Activated CD8-positive, alpha-beta memory T cell treated with anti-CD3 and anti-CD28 coated beads for 4 hours (primary cell): ENCODE results near the gene MYO7A.
"Not testable (repeated sequence)": the region's sequence is repeated elsewhere in the genome, so short reads cannot be mapped to it uniquely, and the experiment has no call there.

ENCODE experiments used
- DNase-seq, 2 donors: peaks; one replicate each; pipeline ENCODE4 v3.0.0-alpha.2; 2020; ENCODE audit warnings: low read depth in 2 of 2

MYO7A gene

DNA sequence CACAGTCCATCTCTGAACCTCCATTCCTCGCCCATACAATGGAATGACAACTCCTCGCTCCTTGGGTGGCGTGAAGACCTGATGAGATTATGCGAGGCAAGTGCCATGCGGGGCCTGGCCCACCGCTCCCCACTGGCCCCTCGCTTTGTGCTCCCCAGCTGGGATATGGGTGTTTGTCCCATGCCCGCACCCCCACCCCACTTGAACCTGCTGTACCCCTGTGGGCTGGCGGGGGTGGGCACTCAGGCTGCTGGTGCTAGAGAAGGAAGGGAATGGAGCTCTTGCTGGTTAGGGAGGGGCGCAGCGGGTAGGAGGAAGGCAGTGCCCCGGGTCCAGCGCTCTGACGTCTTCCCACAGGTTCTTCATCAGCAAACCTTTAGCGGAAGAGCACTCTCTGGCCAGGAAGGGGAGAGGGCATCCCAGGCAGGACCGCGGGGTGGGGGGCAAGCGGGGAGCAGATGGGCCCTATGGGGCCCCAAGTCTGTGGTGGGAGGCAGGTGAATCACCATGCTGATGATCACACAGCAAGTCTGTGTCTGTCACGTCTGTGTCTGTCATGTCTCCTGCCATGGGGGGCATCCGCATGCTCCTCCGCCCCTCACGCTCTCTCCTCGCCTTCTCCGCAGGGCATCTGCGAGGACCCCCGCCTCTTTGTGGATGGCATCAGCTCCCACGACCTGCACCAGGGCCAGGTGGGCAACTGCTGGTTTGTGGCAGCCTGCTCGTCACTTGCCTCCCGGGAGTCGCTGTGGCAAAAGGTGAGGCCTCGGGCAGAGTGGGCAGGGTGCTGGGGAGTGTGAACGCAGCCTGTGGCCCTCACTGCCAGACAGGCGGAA, 34.8 kb upstream of the MYO7A start:
- DNase-seq: no peak

DNA sequence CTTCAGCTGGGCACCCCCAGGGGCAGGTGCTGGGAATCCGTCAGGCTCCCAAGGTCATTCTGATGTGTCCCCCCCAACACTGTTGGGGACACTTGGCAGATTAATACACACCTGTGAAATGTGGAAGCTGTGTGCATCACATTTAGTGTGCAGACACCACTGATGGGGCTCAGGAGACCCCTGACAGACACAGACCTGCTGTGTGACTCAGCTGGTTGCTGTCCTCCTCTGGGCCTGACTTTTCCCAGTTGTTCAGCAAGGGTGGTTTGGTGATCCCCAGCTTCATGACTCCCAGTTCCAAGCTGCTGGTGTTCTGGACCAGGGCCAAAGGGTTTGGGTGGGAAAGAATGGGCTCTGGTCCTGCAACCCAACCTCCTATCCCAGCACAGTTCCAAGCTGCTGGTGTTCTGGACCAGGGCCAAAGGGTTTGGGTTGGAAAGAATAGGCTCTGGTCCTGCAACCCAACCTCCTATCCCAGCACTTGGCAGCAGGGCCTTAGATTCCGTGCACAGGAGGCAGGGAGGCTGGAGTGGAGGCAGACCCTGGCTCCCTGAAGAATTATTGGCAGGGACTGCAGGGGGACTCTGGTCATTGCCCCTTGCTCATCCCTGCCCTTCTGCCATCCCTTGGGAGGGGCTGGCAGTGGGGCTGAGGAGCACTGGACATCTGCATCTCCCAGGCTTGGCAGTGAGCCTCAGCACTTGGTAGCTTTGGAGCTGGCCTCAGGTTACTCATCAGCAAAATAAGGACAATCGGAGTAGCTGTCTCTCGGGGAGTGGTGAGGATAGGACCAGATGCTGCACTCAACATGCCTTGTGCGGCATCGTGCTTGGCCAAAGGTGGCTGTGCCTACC, 33.8 kb upstream of the MYO7A start:
- DNase-seq: no peak

DNA sequence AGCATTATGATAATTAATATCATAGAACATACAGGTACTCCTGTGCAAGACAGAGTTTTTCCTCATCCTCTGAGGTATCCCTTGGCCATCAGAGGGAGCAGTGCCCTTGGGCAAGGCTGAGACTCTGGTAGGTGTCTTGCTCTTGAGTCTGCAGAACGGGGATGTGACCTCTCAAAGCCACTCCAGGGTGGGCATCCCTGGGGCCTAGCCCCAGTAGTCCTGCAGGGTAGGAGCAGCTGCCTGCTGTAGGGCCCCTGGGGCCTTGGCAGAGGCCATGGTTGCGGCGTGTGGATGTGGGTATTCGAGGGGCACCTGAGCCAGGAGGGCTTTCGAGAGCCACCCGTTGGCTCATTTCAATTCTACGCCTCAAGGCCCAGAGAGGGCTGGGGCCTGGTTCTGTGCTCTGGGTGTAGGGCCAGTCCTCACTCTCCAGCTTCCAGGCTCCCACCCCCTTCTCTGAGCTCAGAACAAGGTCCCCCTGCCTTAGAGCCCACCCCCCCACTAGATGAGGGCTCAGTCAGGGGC, 33.1 kb upstream of the MYO7A start:
- DNase-seq: no peak

DNA sequence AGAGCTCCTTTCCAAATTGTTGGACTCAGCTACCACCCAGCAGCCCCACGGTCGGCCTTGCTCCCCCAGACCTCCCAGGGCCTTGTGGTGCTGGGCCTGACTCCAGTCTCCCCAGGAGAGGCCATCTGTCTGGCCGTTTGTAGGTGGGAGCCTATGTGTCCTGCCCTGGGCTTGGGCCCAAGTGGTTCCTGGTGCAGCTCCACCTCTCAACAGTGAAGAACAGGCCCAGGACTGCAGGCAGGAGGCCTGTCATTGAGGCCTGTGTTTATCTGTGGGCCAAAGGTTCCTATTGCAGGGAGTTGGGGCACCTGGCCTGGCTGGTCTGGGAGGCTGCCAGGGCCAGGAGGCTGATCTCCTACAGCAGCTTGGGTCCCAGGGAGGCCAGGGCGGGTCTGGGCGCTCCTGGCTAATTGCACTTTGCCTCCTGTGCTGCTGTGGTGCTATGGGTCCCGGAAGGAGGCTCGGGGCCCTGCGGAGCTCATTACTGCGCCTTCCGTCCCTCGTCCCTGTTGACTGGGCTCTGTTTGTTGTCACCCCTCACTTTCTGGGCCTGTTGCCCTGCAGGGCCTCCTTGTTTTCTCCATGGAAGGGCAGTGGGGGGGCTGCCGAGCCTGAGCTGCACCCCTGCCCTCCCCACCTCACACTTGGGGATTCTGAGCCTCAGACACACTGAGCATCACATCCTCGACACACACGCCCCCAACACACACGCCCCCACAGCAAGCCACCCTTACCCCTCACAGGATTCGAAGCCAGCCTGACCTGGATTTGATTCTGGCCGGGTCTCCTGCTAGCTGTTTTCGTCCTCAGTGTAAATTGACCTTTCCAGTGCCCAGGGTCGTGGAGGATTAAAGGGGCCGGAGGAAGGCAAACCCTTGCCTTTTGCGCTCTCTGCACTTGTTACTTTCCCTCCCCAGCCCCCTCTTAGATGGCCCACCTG, 32.2 kb upstream of the MYO7A start:
- no peak for DNase-seq

DNA sequence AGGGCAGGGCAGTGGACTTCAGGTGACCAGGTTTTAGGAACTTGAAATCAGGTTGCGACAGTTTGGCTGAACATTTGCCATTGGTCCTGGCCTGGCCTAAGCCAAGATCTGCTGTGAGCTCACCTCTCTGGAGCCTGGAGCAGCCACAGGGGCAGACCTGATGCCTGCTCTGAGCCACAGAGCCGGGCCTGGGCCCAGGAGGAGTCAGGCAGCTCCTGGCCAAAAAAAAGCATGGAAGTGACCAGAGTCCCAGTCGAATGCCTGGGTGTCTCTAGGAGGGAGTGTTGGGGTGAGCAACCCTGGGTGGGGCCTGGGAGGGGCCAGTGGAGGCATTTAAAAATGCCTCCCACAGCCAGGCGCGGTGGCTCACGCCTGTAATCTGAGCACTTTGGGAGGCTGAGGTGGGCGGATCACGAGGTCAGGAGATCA, 31.4 kb upstream of the MYO7A start:
- DNase-seq: no peak

DNA sequence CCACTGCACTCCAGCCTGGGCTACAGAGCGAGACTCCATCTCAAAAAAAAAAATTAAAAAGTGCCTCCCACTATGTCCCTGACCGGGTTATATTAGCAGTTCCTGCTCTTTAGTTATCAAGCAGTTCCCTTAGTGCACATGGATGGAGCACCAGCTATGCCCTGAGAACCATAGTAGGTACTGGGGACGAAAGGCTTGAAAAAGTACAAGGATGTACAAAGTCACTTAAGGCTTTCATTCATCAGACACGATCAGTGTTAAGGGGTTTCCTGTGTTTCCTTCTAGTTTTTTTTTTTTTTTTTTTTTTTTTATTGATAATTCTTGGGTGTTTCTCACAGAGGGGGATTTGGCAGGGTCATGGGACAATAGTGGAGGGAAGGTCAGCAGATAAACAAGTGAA, 30.9 kb upstream of the MYO7A start:
- not testable (repeated sequence) for DNase-seq

DNA sequence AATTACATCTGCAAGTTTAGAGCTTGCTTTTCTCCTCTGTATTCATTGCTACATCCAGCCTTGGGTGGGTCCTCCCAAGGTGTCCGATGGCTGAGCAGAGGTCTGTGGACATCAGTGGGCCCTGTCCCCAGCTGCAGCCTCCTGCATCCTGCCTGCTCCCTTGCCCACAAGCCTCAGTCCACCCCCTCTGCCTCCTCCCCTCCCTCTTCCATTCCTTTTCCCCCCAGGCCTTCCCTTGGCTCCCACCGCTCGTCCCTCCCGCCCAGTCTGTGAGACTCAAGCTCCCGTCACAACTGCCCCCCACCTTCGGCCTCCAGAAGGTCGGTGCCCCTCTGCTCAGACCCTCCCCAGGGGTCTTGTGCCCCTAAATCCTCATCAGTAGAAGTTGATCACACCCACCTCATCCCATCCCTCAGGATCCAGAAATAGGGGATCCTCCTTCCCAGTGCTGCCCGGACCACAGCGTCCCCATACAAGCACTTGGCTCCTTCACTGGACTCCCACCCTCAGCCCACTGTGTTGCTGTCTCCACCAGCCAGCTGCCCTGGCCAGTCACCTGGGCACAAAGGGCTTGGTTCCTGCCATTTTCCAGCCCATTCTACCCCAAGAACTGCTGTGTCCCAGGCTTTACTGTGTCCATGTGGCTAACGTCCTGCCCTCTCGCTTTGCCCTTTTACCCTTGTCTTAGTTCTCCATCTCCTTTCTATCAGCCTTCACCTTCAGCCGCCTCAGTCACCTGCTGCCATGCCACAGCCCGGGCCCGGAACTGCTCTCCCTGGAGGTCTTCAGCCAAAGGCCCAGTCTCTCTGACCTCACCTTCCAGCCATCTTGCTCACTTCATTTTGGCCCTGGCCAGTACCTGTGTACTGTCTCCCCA, 27.6 kb upstream of the MYO7A start:
- no peak for DNase-seq

DNA sequence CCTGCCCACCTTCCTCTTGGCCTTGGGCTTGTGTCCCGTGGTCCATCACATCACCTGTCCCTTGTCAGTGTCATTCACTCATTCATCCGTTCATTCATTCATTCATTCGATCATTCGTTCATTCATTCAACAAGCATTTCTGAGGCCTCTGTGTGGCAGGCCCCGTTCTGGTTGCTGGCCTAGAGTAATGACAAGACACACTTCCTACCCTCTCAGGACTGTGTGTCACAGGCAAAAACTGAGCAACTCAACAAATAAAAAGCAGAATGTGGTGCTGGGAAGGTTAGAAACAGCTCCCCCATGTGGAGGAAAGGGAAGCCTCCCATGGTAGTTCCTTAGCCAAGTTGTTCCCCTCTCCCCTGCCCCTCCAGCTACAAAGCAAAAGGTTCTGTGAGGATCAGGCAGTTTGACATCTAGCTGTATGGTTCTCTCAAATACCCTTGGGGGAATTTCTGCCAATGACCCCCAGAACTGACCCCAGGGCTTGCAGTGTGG, 27.0 kb upstream of the MYO7A start:
- no peak for DNase-seq

DNA sequence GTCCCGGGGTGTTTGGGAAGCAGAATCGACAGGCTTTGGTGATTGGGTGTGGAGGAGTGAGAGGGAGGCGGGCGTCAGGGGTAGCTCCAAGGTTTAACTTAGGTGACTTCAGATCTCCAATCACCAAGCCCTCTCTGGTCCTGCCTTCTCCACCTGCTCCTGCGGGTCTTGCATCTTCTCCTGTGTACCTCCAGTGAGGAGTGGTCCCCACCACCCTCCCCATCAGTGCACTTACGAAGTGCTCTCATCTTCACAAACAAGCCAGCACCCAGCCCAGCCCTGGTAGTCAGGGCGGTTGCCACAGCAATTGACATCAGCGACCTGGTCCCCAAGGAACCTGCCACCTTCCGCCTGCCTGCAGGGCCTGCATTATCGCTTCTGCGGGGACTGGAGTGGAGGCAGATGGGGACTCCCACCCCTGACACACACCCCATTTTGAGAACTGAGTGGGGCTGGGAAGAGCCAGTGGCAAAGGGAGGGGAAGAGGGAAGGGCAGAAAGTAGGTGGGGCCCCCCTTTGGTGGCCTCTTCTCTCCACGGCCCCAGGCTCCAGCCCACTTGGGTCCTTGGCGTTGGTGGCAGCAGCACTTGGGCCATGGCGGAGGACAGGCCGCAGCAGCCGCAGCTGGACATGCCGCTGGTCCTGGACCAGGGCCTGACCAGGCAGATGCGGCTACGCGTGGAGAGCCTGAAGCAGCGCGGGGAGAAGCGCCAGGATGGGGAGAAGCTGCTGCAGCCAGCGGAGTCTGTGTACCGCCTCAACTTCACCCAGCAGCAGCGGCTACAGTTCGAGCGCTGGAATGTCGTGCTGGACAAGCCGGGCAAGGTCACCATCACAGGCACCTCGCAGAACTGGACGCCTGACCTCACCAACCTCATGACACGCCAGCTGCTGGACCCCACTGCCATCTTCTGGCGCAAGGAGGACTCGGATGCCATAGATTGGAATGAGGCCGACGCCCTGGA, 25.5 kb upstream of the MYO7A start, which contains the start of gene OMP:
Gene OMP (plus strand): TSS at position 595 of the 965 bp plus-strand sequence. CDS start 0 bp downstream, at position 595.
- no peak for DNase-seq

DNA sequence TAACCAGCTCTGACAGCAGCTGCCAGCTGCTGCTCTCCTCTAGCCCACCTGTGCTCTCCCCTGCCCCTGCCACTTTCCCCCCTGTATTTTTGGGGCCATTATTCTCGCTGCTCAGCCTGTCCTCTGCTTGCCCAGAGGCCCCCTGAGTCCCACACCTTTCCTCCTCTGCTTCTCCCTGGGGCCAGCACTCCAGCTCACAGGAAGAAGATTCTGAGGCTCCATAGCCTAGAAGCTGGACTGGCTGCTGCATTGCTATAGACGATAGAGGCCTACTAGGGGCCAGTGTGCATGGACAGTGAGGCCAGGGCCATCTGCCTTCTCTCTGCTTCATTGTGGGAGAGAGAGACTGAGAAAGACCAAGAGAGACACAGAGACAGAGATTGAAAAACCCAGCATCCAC, 24.7 kb upstream of the MYO7A start:
- DNase-seq: no peak

DNA sequence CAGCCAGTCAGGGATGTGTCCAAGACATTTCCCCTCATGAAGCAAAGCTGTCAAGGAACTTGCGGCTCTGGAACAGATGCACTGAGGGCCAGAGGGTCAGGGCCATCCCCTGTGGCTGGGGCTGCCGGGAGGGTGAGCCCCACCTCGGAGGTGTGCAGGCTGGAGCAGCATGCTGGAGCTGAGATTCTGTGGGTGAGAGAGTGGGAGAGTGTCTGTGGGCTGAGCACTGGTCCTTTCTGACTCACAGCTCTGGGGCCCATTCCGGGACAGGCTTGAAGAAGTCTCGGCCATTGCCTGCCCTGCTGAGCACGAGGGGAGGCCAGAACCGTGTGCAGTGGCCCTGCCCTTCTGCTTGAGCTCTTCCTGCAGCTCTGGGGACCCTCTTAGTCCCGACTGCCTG, 23.3 kb upstream of the MYO7A start:
- no peak for DNase-seq

DNA sequence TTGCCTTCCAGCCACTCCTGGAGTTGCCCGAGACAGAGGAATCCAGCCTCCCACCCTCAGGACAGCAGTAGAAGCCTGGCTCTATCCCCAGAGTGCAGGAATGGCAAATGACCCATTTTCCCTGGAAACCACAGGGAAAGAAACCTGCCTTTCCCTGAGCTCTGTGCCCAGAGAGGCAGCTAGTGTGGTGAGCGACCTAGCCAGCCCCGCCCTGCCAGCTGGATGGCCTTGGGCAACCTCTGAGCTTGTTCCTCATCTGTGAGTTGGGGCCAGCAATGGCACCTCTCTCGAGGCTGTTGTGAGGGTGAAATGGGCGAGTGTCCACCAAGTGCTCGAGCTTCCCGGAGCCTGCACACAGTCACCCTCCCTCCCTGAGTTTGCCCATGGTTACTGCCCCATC, 21.7 kb upstream of the MYO7A start:
- DNase-seq: no peak

DNA sequence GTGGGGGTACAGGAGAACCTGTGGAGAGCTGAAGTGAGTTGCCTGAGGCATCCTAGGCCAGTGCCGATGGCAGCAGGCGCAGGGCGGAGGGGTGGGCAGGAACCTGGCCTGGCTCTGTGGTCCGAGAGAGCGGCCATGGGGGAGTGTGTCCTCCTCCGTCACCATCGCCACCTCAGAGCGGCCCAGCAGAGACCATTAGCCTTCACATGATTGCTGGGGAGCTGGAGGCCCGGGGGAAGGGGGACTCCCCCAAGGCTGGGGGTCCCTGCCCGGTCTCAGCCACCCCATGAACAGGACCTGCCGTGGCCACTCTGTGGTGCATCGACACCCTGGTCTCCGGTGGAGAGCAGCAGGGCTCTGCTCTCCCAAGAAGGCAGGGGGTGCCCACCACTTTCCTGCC, 21.3 kb upstream of the MYO7A start:
- DNase-seq: no peak

DNA sequence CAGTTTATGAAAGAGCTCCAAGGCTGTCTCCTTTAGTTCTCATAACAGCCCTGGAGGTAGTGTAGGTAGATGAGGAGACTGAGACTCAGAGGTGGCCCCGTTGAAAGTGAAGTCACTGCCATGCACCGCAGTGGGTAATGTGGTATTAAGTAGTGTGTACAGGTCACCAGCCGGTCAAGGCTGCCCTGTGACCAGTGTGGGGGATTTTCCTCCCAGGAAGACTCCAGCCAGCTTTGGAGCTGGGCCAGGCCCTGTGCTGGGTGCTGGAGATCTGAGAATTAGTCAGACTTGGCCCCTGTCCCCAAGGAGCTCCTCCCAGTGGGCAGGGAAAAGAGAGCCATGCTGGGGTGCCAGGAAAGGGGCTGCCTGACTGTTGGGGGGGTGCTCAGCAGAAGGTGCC, 20.1 kb upstream of the MYO7A start:
- no peak for DNase-seq

DNA sequence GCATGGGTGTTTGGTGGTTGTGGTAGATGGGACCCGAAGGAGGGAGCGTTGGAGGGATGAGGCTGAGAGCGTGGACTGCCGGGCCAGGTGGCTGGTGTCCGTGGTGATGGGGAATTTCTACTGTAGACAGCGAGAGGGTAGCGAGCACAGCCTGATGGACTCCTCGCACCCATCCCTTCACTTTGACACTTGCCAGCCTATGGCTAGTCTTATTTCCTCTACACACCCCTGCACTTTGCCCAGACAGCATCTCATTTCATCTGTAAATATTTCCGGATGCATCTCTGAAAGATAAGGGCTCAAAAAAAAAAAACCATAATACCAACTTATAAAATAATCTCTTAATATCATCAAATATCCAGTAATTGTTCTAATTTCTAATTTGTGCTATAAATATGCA, 19.6 kb upstream of the MYO7A start:
- DNase-seq: no peak

DNA sequence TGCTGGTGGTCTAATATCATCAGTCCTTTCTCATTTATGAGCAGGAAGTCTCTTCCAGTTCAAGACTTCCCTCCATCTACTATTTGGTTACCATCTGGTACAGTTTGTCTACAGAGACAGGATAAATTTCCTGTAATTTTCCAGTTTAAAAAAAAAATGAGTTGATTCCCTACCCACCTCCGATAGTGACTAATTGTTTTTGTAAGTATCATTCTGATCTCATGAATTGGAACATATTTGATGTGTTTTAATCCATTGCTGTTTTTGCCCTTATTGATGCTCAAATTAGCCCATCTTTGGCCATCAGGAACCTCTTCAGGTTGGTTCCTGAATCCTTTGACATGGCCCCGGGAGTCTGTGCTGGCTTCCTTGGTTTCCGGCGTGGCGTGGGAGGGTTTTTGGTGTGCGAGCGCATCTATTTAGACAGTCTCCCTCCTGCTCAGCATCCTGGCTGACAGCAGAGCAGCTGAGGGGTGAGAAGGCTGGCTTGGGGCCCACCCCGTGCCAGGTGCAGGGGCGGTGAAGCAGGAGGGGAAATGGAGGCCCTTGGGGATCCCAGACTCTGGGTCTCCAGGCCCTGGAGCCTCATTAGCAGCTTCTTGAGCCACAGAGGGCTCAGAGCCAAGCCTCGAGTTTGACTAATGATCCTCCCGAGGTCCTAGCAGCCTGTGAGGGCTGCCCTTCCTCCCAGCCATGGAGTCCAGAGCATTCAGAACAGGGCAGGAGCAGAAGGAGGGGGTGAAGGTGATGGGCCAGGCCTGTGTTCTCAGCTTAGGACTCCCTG, 18.6 kb upstream of the MYO7A start:
- no peak for DNase-seq

DNA sequence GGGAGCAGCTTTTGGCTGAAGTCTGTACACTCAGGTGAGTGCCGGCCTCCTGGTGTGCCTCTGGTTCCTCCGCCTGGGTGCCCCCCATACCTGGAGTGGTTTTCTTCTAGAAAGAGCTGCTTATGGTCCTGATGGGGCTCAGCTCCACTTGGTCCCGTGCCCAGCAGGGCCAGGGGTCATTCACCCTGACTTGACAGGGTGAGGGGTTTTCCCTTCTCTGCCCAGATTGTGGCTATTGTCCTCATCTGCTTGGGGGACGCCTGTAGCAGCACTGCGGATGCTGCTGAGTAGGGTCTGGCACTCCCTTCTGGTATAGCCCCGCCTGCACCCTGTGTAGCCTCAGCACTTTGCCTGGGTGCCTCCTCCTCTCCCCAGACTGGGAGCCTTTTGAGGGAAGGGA, 17.2 kb upstream of the MYO7A start:
- DNase-seq: no peak

DNA sequence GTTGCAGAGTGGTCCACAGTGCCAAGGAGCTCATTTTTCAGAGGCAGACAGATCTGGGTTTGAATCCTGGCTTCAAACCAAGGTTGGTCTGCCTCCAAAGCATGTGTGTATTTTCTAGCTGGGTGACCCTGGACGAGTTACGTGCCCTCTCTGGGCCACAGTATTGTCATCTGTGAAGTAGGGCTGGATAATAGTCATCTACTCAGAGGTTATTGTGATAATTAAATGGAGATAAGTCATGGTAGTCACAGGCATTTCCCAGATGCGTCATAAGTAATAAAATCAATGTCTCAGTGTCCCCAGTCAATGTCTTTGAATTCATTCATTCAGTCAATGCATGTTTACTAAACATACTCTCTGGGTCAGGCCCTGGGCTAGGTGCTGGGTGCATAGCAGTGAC, 16.8 kb upstream of the MYO7A start:
- DNase-seq: no peak
